ENCODE measurements around the gene THADA.

GRCh38 chr2:43619511-43619910, 23.7 kb upstream of the THADA start:
- TF ChIP-seq CTCF (IDR thresholded peaks at IDR 0.05; ENCODE audit: extremely low read depth in 1 of 2, insufficient read depth in 1 of 2, low read depth in 1 of 2, low read length in 2 of 2) = no peak
- TF ChIP-seq MAX (IDR thresholded peaks at IDR 0.05; ENCODE audit: insufficient read depth, insufficient read length) = no peak

Data from endothelial cell of umbilical vein (primary cell).